NT2/D1 (cell line): ENCODE data around the gene TUBGCP6.

Source experiments
- SUZ12 ChIP-seq: IDR thresholded peaks from 2 replicates; pipeline ENCODE4 v1.6.1; 2011; ENCODE audit not compliant: insufficient read length, insufficient read depth; ENCODE audit errors: extremely low read depth
- YY1 ChIP-seq: IDR thresholded peaks from 2 replicates; pipeline ENCODE4 v1.6.1; 2011; ENCODE audit not compliant: insufficient read length, insufficient read depth
- ZNF274 ChIP-seq: IDR thresholded peaks from 2 replicates; pipeline ENCODE4 v1.6.1; 2011; ENCODE audit warnings: mild to moderate bottlenecking, low read depth, low read length

DNA sequence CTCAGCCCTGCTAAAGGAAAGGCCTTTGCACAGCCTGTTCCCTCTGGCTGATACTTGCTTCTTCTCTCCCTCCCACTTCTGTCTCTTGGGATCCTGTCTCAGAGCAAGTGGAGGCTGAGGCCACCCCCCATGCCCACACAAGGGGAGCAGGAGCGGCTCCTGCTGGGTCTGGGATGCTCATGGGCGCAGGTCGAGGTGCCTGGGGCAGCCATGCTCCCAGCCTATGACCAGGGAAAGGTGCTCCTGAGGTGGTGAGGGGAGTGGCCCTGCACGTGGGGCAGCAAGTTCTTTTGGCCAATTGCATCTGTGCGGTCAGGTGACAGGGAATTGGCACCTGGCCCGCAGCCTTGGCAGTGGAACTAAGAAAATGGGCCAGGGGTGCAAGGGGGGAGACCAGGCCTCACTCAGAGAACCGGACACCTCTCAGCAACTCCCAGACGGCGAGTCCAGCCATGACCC lies 23.9 kb upstream of the TUBGCP6 start:
- TF ChIP-seq ZNF274 (no peak), YY1 (no peak), SUZ12 (no peak)
